WI38 (cell line): Measurements from ENCODE around the gene UBA7.

Experiments used
- H3K4me3 ChIP-seq: 2 replicates; pipeline ENCODE4 v1.5.1; 2011; ENCODE audit warnings: low read depth, mild to moderate bottlenecking, control low read depth, low read length
- TF ChIP-seq, protein P1 (sequence below): IDR thresholded peaks from 2 replicates; pipeline ENCODE4 v1.5.1; 2012; ENCODE audit warnings: low read depth, mild to moderate bottlenecking, control low read depth, low read length

UBA7 gene

GRCh38 chr3:49756036-49756435 lies 57.7 kb downstream of the UBA7 start:
- no peak overlapping the region for H3K4me3 ChIP-seq
- TF ChIP-seq, protein P1, sequence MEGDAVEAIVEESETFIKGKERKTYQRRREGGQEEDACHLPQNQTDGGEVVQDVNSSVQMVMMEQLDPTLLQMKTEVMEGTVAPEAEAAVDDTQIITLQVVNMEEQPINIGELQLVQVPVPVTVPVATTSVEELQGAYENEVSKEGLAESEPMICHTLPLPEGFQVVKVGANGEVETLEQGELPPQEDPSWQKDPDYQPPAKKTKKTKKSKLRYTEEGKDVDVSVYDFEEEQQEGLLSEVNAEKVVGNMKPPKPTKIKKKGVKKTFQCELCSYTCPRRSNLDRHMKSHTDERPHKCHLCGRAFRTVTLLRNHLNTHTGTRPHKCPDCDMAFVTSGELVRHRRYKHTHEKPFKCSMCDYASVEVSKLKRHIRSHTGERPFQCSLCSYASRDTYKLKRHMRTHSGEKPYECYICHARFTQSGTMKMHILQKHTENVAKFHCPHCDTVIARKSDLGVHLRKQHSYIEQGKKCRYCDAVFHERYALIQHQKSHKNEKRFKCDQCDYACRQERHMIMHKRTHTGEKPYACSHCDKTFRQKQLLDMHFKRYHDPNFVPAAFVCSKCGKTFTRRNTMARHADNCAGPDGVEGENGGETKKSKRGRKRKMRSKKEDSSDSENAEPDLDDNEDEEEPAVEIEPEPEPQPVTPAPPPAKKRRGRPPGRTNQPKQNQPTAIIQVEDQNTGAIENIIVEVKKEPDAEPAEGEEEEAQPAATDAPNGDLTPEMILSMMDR: no peak
